CD4-positive, CD25-positive, alpha-beta regulatory T cell (primary cell): ENCODE data around the gene INTS2. TPM values are rescaled to one million over a fixed set of nuclear protein-coding genes. Genes with fewer than 3 reads are reported as not detected.
A peak's percentile ranks its signal among the peaks of the same experiment; 100 is the strongest.

ENCODE experiments used
- ATAC-seq, 2 donors: fragments of 150-1000 bp; cut with Tn5 transposase; one replicate each; pipeline ENCODE4 v1.10.0; 2021; ENCODE audit warnings: low read depth in 2 of 2, moderate number of reproducible peaks in 2 of 2, moderate library complexity in 1 of 2
- DNase-seq, 3 donors: peaks; one replicate each; pipeline versions ENCODE4 v3.0.0 to v3.0.0-alpha.2; 2012 to 2022; ENCODE audit warnings: mixed read lengths in 1 of 3
- H3K27ac ChIP-seq: one replicate; pipeline ENCODE4 v1.7.0; 2013; ENCODE audit warnings: mild to moderate bottlenecking, low read length; ENCODE audit not compliant: insufficient read depth, poor library complexity, severe bottlenecking
- H3K27me3 ChIP-seq: one replicate; pipeline ENCODE4 v1.7.0; 2013; ENCODE audit warnings: low read length; ENCODE audit not compliant: control insufficient read depth, insufficient read depth
- H3K36me3 ChIP-seq: one replicate; pipeline ENCODE4 v1.7.0; 2013; ENCODE audit warnings: mild to moderate bottlenecking, low read length, moderate library complexity; ENCODE audit not compliant: control insufficient read depth, insufficient read depth
- H3K4me1 ChIP-seq: 2 replicates; pipeline ENCODE4 v1.7.0; 2013; ENCODE audit warnings: mild to moderate bottlenecking, low read length; ENCODE audit not compliant: insufficient read depth, control insufficient read depth, poor library complexity, severe bottlenecking
- H3K4me3 ChIP-seq: one replicate; pipeline ENCODE4 v1.7.0; 2013; ENCODE audit warnings: low read depth, mild to moderate bottlenecking, low read length, moderate library complexity
- H3K9me3 ChIP-seq, 2 experiments: 1 replicate in 1 of 2; 2 replicates in 1 of 2; pipeline ENCODE4 v1.7.0; 2013; ENCODE audit warnings: low read length in 2 of 2, mild to moderate bottlenecking in 1 of 2, moderate library complexity in 1 of 2; ENCODE audit not compliant: control insufficient read depth in 2 of 2
- H3K27ac Mint-ChIP-seq, 3 donors: one replicate each; pipeline ENCODE4 v1.8.0; 2020 to 2022; ENCODE audit warnings: mild to moderate bottlenecking in 3 of 3, mixed read lengths in 3 of 3, moderate library complexity in 2 of 3
- H3K27me3 Mint-ChIP-seq: one replicate; pipeline ENCODE4 v1.8.0; 2022; ENCODE audit warnings: mild to moderate bottlenecking, mixed read lengths
- H3K36me3 Mint-ChIP-seq: one replicate; pipeline ENCODE4 v1.8.0; 2020; ENCODE audit warnings: mixed read lengths
- H3K4me1 Mint-ChIP-seq, 4 donors: one replicate each; pipeline ENCODE4 v1.8.0; 2020 to 2022; ENCODE audit warnings: mixed read lengths in 4 of 4, mild to moderate bottlenecking in 1 of 4
- H3K4me3 Mint-ChIP-seq, 4 donors: one replicate each; pipeline ENCODE4 v1.8.0; 2020 to 2022; ENCODE audit warnings: mild to moderate bottlenecking in 4 of 4, mixed read lengths in 4 of 4, moderate library complexity in 3 of 4
- H3K9me3 Mint-ChIP-seq, 7 donors: one replicate each; pipeline ENCODE4 v1.8.0; 2020 to 2022; ENCODE audit warnings: mixed read lengths in 7 of 7, mild to moderate bottlenecking in 3 of 7, moderate library complexity in 2 of 7
- polyA plus RNA-seq, 4 donors: library from polyadenylated mRNA; unstranded; fragments of 300-500 nt; fragmentation: Illumina TruSeq; gene quantifications; one replicate each; pipeline ENCODE4 v1.2.3, GENCODE V29; 2021
- total RNA-seq: library from RNA; stranded (reverse); gene quantifications from one replicate; pipeline ENCODE4 v1.2.3, GENCODE V29; 2022

Gene INTS2
- total and polyA plus RNA-seq, 5 donors from 2014 or later: 3.3 to 10.3 (median 4.3) TPM

GRCh38 chr17:61966191-61966590, 38.4 kb upstream of the INTS2 start:
- Histone ChIP-seq H3K27ac (no peak overlapping the region), H3K4me3 (no peak overlapping the region), H3K36me3 (peaks cover 91% of the 10 kb centered on the region), H3K27me3 (no peaks in the 10 kb centered on the region), H3K4me1 (no peaks in the 10 kb centered on the region), H3K9me3 (no peaks in the 10 kb centered on the region)
- H3K27ac Mint-ChIP-seq: peak overlapping the region in 1 of 3 donors; percentile 32
- peaks cover 29% of the 10 kb centered on the region for H3K36me3 Mint-ChIP-seq
- no peaks in the 10 kb centered on the region for H3K27me3 Mint-ChIP-seq
- ATAC-seq (no peak), DNase-seq (no peak)
- no peaks in the 10 kb centered on the region for H3K9me3 Mint-ChIP-seq
- H3K4me3 Mint-ChIP-seq: no peak overlapping the region
- H3K4me1 Mint-ChIP-seq: peaks cover 6 to 13% (median 11%) of the 10 kb centered on the region in 4 donors

DNA sequence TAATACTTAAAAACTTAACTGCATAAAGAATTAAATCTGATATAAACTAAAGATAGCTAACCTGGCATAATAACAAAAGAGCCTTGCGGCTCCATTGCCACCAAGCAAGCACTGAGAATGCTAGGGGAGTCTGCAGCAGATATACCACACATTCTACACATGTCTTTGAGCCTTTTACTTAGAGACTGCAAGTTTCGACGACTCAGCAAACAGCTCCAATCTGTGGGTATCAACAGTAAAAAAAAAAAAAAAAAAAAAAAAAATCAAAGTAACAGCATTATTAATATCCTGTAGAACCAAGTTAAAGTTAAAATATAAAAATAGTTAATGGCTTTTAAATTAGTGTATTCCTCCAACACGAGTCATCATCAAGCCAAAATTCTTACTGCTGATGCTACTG, 27.8 kb upstream of the INTS2 start:
- ATAC-seq: no peak
- Histone ChIP-seq H3K27me3 (no peaks in the 10 kb centered on the region), H3K9me3 (no peaks in the 10 kb centered on the region), H3K27ac (no peak overlapping the region), H3K4me1 (no peaks in the 10 kb centered on the region), H3K4me3 (no peak overlapping the region), H3K36me3 (peaks cover 74% of the 10 kb centered on the region)
- no peak overlapping the region for H3K4me3 Mint-ChIP-seq
- DNase-seq: no peak
- H3K9me3 Mint-ChIP-seq: no peaks in the 10 kb centered on the region
- H3K27ac Mint-ChIP-seq: no peak overlapping the region
- H3K27me3 Mint-ChIP-seq: no peaks in the 10 kb centered on the region
- H3K36me3 Mint-ChIP-seq: peaks cover 29% of the 10 kb centered on the region
- H3K4me1 Mint-ChIP-seq: no peaks in the 10 kb centered on the region

GRCh38 chr17:61947367-61948078, 19.7 kb upstream of the INTS2 start:
- Histone ChIP-seq H3K27ac (no peak overlapping the region), H3K9me3 (no peaks in the 10 kb centered on the region), H3K4me1 (no peaks in the 10 kb centered on the region), H3K27me3 (no peaks in the 10 kb centered on the region), H3K4me3 (no peak overlapping the region), H3K36me3 (peaks cover 82% of the 10 kb centered on the region)
- Mint-ChIP-seq H3K36me3 (peaks cover 30% of the 10 kb centered on the region), H3K4me3 (no peak overlapping the region), H3K4me1 (peaks cover 0 to 5% (median 2%) of the 10 kb centered on the region in 4 donors), H3K9me3 (no peaks in the 10 kb centered on the region), H3K27ac (no peak overlapping the region), H3K27me3 (no peaks in the 10 kb centered on the region)
- no peak for ATAC-seq
- no peak for DNase-seq

DNA sequence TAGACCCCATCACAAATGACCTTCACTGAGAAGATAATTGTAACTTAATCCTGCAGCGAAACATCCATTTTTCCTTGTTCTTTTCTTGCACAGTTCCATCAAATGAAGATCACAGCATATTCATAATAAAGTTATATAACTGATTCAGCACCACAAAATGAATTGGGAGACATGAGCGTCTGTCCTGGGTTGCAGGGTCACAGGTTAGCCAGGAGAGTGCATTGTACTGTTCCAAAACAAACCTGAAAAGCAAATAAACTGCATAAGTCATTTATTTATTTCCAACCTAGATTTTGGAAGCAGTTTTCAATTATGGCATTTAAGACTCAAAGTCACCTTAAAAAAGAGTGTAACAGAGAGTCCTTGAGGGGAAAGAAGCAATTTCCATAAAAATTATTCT, 18.6 kb upstream of the INTS2 start:
- ATAC-seq: no peak

GRCh38 chr17:61943117-61943516, 15.3 kb upstream of the INTS2 start:
- Mint-ChIP-seq H3K9me3 (no peaks in the 10 kb centered on the region), H3K4me1 (peaks cover 0 to 6% (median 3%) of the 10 kb centered on the region in 4 donors), H3K27ac (no peak overlapping the region), H3K27me3 (no peaks in the 10 kb centered on the region), H3K4me3 (no peak overlapping the region), H3K36me3 (peaks cover 10% of the 10 kb centered on the region)
- H3K9me3 ChIP-seq: no peaks in the 10 kb centered on the region
- H3K4me1 ChIP-seq: no peaks in the 10 kb centered on the region
- no peak for DNase-seq
- no peak for ATAC-seq
- no peak overlapping the region for H3K27ac ChIP-seq
- no peaks in the 10 kb centered on the region for H3K27me3 ChIP-seq
- H3K4me3 ChIP-seq: no peak overlapping the region
- peaks cover 45% of the 10 kb centered on the region for H3K36me3 ChIP-seq

More for the DNA sequence above, 18.6 kb upstream of the INTS2 start:
- Mint-ChIP-seq H3K4me1 (peaks cover 0 to 5% (median 2%) of the 10 kb centered on the region in 4 donors), H3K9me3 (no peaks in the 10 kb centered on the region), H3K27me3 (no peaks in the 10 kb centered on the region), H3K4me3 (no peak overlapping the region), H3K36me3 (peaks cover 24% of the 10 kb centered on the region), H3K27ac (peak overlapping the region in 1 of 3 donors; percentile 52)
- Histone ChIP-seq H3K27ac (no peak overlapping the region), H3K4me1 (no peaks in the 10 kb centered on the region), H3K27me3 (no peaks in the 10 kb centered on the region), H3K4me3 (no peak overlapping the region), H3K36me3 (peaks cover 72% of the 10 kb centered on the region), H3K9me3 (no peaks in the 10 kb centered on the region)
- no peak for DNase-seq

GRCh38 chr17:61942085-61942484, 14.3 kb upstream of the INTS2 start:
- H3K36me3 Mint-ChIP-seq: peaks cover 9% of the 10 kb centered on the region
- Histone ChIP-seq H3K4me3 (no peak overlapping the region), H3K27me3 (no peaks in the 10 kb centered on the region), H3K9me3 (no peaks in the 10 kb centered on the region), H3K36me3 (peaks cover 35% of the 10 kb centered on the region), H3K27ac (no peak overlapping the region), H3K4me1 (no peaks in the 10 kb centered on the region)
- no peak overlapping the region for H3K27ac Mint-ChIP-seq
- H3K9me3 Mint-ChIP-seq: no peaks in the 10 kb centered on the region
- H3K4me1 Mint-ChIP-seq: peaks cover 0 to 6% (median 3%) of the 10 kb centered on the region in 4 donors
- no peaks in the 10 kb centered on the region for H3K27me3 Mint-ChIP-seq
- H3K4me3 Mint-ChIP-seq: no peak overlapping the region
- DNase-seq: no peak
- ATAC-seq: no peak

DNA sequence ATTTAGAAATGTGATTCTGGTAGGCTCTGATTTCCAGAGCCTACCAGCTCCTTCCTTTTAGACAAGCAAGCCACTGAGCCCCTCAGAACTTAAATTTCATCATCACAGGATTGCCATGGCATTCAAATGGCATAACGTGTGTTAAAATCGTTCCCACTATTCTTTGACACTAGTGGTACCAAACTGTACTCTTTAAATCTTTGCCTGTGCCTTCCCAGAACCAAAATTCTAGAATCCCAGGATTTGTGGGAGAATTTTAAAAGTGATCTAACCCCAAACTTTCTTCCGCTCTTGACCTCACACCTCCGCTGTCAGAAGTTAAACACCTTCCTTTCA, 287 bp upstream of the INTS2 start:
- Mint-ChIP-seq H3K4me3 (peak overlapping the region; percentile 90 to 97 (median 92)), H3K27ac (peak overlapping the region; percentile 97 to 99 (median 98)), H3K4me1 (peaks cover 5 to 30% (median 20%) of the 10 kb centered on the region in 4 donors), H3K9me3 (peaks cover 0 to 7% (median 0%) of the 10 kb centered on the region in 7 donors), H3K27me3 (peaks cover 8% of the 10 kb centered on the region), H3K36me3 (peaks cover 2% of the 10 kb centered on the region)
- Histone ChIP-seq H3K27me3 (no peaks in the 10 kb centered on the region), H3K27ac (peak overlapping the region; percentile 84), H3K4me1 (peaks cover 13% of the 10 kb centered on the region), H3K9me3 (no peaks in the 10 kb centered on the region), H3K36me3 (no peaks in the 10 kb centered on the region), H3K4me3 (peak overlapping the region; percentile 84)
- DNase-seq (no peak), ATAC-seq (no peak)

DNA sequence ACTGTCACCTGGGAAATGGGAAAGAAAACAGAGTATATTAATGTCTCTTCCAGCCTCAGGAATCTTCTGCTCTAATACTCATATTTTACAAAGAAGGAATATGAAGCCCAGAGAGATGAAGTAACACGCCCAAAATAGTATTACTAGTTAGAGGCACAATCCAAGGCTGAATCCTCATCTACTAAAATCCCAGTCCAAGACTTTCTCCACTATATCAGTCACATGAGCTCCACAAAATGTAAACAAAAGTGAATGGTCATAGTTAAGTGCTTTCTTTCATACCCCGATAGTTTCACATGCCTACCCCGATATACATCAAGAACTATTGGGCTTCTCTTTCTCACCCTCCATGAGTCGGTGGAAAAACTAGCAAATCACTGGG, 965 bp downstream of the INTS2 start:
- Histone ChIP-seq H3K27ac (peak overlapping the region; percentile 84), H3K27me3 (no peaks in the 10 kb centered on the region), H3K36me3 (no peaks in the 10 kb centered on the region), H3K4me1 (peaks cover 13% of the 10 kb centered on the region), H3K9me3 (no peaks in the 10 kb centered on the region), H3K4me3 (peak overlapping the region; percentile 84)
- Mint-ChIP-seq H3K9me3 (peaks cover 0 to 7% (median 0%) of the 10 kb centered on the region in 7 donors), H3K27ac (peak overlapping the region; percentile 97 to 99 (median 98)), H3K36me3 (peaks cover 5% of the 10 kb centered on the region), H3K4me3 (peak overlapping the region; percentile 90 to 97 (median 92)), H3K27me3 (peaks cover 8% of the 10 kb centered on the region), H3K4me1 (peaks cover 5 to 30% (median 20%) of the 10 kb centered on the region in 4 donors)
- ATAC-seq: no peak
- no peak for DNase-seq
